Ramos (cell line): ENCODE measurements around the gene GARS1.
"Not testable (repeated sequence)": the region's sequence is repeated elsewhere in the genome, so short reads cannot be mapped to it uniquely, and the experiment has no call there.

Experiments used
- in situ Hi-C: fragments of 300-500 bp; cut with MboI; formaldehyde crosslinking; loops from one replicate; pipeline ENCODE4 v1.14.3; 2022; ENCODE audit warnings: low sequenced_read_pairs; ENCODE audit not compliant: unreplicated experiment

Gene GARS1

DNA sequence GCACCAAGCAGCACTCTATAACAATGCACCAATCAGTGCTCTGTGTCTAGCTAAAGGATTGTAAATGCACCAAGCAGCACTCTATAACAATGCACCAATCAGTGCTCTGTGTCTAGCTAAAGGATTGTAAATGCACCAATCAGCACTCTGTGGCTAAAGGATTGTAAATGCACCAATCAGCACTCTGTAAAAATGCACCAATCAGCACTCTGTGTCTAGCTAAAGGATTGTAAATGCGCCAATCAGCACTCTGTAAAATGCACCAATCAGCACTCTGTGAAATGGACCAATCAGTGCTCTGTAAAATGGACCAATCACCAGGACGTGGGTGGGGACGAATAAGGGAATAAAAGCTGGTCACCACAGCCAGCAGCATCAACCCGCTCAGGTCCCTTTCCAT lies 24.4 kb upstream of the GARS1 start:
- in situ Hi-C loops: not testable (repeated sequence)

DNA sequence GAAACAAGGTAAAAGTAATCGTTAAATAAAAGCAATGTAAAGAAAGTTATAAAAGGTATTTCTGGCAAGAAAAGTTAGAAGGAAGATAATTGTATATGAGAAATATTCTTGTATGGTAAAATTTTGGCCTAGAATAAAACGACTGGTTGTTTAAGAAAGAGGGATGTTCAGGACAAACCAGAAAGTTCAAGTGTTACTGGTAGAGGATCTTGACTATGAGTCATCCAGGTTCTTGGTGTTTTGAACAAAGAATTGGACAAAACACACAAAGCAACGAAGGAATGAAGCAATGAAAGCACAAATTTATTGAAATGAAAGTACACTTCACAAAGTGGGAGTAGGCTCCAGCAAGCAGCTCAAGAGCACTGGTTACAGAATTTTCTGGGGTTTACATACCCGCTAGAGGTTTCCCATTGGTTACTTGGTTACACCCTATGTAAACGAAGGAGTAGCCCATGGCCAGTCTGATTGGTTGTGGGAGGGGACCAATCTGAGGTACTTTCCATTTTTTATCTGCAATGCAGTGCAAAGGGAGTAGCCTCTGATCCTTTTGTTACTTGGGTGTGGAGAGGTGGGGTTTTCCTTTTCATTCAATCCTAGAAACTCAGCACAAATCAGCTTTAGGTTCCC lies 22.4 kb upstream of the GARS1 start:
- in situ Hi-C loops: no loop called here

DNA sequence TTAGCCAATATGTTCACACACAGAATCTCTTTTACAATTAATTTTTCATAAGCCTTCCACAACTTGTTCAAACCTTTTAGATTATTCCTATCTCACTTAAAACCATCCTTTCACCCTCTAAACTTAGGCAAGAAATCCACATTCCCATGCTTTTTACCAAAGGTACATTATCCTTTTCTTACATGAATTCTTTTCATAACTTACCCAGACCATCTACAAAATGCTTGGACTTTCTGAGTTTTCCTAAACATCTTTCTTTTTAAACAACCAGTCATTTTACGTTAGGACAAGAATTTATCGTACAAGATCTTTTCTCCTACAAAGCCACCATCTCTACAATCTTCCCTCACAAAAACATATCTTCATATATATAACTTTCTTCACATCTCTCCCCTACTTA lies 18.8 kb upstream of the GARS1 start:
- in situ Hi-C loops: no loop called here

DNA sequence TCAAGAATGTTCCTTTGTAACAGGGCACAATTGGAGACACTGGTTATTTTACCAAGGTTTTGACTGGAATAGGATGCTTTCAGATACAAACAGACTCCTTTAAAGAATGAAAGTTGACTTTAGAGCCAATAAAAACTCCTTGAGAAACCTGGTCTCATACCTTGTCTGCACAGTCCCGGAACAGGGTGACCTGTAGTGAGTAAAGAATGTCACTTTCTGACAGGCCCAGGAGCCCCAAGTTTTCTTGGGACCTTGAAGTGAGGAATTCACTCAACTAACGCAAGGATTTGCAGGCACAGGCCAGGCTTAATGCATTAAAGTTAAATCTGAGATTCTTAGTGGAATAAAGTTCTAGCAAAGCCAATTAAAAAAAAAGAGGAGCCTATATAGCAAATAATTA lies 11.5 kb upstream of the GARS1 start:
- in situ Hi-C loops: no loop called here

DNA sequence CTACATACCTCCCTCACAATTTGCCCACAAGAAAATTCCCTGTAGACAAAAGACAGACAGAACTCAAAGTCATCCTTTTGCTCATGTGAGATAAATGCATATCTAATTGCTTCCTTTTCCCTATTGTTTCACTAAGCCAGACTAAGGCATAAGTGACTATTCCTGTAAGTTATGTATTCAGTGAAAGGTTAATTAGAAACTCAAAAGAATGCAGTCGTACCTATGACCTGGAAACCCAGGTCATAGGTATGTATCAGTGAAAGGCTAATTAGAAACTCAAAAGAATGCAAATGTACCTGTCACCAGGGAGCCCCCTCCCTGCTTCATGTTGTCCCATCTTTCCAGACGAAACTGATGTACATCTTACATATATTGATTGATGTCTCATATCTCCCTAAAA lies 10.3 kb upstream of the GARS1 start:
- in situ Hi-C loops: no loop called here

DNA sequence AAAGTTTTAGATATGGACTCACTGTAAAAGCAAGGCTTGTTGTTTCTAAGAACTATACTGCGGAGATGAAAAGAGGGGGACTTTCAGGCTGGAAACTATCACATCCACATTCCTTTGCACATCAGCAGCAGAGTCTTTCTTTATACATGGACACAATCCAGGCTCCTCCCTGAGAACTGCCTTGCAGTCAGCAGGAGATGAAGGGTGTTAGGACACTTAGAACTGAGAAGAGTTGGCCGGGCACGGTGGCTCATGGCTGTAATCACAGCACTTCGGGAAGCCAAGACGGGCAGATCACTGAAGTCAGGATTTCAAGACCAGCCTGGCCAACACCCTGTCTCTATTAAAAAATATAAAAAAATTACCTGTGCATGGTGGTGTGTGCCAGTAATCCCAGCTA lies 9.7 kb upstream of the GARS1 start:
- in situ Hi-C loops: no loop called here

DNA sequence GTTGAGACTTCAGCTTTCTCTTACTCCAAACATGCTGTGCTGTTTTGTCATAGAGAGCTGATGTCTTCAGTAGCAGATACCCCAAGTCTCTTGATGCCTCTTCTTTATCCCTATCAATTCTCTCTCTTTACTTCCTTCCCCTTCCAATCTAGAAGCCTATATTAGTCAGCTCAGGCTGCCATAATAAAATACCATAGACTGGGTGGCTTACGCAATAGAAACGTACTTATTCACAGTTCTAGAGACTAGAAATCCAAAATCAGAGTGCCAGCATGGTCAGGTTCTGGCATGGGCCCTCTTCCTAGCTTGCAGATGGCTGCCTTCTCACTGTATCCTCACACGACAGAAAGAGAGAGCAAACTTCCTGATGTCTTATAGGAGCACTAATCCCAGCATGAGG lies 9.0 kb upstream of the GARS1 start:
- in situ Hi-C loops: no loop called here

DNA sequence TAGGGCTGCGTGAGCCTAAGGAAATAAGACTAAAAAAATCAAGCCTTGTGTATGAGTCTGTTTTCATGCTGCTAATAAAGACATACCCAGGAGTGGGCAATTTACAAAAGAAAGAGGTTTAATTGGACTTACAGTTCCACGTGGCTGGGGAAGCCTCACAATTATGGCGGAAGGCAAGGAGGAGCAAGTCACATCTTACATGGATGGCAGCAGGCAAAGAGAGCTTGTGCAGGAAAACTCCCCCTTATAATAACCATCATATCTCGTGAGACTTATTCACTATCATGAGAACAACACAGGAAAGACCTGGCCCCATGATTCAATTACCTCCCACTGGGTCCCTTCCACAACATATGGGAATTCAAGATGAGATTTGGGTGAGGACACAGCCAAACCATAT lies 7.1 kb upstream of the GARS1 start:
- in situ Hi-C loops: not testable (repeated sequence)

DNA sequence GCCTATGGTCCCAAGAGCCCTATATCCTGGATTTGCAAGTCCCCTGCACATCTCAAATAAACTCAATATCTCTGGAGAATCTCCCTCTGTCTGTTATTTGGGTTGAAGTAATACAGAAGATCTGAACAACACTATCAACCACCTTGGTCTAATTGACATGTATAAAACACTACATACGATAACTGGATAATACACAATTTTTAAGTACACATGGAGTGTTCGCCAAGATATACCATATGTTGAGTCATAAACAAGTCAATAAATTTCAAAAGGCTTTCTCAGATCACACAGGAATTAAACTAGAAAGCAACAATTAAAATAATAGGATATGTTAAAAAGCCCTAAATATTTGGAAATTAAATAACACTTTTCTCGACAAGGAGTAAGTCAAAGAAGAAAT lies 5.6 kb upstream of the GARS1 start:
- in situ Hi-C loops: no loop called here

DNA sequence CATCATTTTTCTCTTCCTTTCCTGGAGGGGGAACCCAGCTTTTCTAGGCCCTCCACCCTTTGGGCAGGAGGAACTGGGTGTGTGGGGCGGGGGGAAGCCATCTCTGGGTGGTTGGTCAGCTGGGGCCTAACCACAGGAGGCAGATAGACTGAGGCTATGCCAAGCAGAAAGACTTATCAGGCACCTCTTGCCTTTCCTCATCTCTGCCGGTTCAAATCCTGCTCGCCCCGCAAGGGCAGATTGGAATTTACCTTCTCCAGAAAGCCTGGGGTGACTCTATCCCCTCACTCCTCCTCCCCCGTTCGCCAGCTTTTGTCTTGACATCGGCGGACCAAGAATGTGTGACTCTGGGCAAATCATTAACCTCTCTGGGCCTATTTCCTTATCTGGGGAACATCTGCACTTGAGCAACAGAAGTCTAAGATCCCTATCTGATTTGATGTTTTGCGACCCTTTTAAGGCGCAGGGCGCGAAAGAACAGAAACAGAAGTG lies 584 bp upstream of the GARS1 start:
- in situ Hi-C loops: no loop called here

DNA sequence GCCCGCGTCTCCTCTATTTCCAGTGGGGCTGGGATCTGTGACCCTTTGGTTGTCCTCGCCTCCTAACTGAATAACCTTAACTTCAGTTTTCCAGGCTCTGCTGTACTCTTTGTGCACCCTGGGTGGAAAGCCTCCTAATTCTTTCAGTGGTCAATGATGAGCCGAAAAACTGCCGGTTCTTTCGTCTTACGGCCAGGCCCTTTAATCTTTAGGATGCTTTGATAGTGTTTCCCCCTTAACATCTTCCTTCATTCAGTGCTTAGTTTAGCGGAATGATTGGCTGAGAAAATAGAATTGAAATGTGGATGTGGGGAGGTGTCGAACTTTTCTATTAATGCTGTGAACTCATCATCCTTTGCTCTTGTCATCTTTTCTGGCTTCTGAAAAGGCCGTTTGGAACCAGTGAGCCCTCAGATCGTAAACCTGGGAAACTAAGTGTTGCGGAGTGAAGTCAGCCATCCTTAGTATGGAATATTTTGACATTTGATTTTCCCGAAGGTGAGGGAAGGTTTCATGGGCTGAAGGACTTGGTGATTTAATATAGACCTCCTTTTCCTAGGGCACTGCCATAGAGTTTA lies 847 bp downstream of the GARS1 start:
- in situ Hi-C loops: no loop called here

DNA sequence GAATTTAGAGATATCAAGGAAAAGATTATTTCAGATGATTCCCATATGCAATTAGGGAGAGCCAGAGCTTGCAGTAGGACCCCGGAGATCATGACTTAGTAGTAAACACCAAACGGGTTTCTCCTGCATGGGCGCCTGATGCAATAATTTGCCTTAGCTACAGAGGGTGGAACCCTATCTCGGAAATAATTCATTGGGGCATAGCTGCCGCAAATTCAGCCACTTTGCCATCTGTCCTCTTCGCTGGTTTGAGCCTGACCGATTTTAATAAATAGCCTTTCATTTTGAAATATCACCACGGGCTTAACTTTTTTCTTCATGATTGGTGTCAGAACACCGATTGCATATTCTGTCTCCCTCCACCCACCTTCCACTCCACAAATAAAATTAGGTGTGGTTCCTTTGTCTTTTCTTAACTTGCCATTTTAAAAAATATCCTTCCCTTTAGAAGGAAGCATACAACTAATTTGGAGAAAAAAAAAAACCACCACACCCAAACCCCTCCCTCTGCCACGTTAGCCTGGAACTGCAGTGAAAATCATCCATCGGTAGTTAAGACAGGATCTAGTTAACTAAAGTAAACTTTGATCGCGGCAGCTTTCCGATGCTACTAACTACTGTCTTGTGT lies 1.4 kb downstream of the GARS1 start:
- in situ Hi-C loops: no loop called here

DNA sequence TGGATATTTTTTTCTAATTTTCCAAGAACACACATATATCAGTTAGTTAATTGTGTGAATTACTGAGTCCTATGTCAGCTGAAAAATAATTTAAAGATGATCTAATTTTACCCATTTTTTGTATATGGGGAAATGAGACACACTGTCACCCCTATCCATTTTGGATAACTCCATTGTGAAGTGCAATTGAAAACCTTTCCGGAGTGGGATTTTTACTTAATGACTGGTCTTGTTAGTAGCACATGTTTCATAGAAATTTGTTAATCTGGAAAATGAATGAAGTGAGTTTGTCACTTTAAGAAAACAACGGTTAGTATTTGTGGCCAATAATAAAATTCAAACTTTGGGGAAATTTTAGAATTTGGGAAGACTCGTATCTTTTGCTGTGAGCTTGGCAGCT lies 2.0 kb downstream of the GARS1 start:
- in situ Hi-C loops: no loop called here

DNA sequence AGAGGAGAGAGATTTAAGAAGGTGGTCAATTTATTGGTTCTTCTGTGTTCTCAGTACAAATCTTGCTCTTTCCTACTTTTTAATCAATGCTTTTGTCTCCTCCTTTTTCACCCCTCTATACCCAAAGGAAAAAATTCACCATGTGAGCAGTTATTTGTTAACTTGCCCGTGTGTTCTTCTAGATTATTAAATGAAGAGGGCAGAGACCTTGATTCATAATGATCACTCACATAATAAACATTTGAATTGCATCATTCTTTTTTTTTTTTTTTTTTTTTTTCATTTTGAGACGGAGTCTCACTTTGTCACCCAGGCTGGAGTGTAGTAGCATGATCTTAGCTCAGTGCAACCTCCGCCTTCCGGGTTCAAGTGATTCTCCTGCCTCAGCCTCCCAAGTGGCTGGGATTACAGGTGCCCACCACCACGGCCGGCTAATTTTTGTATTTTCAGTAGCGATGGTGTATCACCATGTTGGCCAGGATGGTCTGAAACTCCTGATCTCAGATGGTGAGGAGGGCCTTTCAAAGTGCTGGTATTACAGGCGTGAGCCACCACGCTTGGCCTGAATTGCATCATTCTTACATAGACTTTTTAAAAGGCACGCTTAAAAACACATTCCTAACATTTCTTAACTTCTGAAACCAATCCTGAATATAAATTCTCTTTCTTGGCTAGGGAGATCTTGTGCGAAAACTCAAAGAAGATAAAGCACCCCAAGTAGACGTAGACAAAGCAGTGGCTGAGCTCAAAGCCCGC lies 3.6 kb downstream of the GARS1 start:
- in situ Hi-C loops: no loop called here

DNA sequence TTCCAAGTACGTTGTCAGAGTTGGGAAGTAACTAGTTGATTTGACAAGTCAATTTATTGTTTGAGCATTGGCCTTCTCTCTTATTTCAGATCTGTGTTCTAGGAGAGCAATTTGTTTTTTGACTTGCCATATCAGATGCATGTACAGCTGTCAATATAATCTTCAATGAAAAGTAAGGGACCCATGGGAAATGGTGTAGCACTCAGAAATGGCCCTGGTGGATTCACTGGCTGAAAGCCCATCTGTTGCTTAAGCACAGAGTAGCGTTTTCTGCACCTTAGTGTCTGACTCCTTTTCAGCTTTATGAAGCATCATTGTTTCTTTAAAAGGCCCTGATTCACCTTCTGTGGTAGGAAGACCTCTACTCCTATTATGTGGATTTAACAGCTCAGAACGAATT lies 10.2 kb downstream of the GARS1 start:
- in situ Hi-C loops: no loop called here

DNA sequence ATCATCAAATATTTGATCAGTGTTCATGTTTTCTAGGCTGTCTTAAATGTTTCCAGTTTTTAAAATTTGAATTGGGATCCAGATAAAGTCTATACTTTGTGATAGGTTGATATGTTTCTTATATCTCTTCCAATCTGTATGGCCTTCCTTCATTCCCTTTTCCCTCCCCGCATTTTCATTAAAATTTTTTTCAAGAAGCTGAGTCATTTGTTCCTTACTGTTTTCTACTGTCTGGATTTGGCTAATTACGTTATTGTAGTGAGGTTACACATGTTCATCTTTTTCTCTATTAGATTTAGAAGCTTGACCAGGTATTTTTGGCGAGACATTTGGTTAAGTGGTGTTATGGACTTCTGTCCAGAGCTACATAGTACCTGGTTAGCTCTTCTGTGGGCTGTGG lies 11.2 kb downstream of the GARS1 start:
- in situ Hi-C loops: no loop called here

DNA sequence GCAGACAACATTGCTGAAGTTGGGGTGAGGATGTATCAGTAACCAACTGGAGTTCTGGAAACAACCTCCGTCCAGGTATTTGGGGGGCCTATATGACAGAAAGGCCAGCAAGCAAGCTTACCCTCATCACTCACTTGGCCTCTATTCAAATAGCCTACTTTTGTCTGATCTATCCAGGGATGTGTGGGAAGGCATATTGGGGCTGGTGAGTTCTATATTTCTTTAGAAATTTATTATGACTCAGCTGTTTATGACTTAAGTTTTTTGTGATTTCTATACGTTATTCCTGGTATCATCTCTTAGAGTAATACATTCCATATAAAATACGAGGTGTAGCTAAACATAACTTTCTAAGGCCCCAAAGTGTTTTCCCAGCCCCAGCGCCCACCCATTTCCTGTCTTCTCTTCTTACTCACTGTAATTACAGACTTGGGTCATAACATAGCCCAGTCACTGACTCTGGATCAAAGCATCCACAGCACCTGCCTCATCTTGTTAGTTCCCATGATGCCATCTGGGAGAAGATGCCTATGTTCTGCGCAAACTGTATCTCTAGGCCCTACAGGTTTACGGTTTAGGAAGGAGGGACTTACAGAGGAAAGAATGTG lies 18.1 kb downstream of the GARS1 start:
- in situ Hi-C loops: no loop called here

DNA sequence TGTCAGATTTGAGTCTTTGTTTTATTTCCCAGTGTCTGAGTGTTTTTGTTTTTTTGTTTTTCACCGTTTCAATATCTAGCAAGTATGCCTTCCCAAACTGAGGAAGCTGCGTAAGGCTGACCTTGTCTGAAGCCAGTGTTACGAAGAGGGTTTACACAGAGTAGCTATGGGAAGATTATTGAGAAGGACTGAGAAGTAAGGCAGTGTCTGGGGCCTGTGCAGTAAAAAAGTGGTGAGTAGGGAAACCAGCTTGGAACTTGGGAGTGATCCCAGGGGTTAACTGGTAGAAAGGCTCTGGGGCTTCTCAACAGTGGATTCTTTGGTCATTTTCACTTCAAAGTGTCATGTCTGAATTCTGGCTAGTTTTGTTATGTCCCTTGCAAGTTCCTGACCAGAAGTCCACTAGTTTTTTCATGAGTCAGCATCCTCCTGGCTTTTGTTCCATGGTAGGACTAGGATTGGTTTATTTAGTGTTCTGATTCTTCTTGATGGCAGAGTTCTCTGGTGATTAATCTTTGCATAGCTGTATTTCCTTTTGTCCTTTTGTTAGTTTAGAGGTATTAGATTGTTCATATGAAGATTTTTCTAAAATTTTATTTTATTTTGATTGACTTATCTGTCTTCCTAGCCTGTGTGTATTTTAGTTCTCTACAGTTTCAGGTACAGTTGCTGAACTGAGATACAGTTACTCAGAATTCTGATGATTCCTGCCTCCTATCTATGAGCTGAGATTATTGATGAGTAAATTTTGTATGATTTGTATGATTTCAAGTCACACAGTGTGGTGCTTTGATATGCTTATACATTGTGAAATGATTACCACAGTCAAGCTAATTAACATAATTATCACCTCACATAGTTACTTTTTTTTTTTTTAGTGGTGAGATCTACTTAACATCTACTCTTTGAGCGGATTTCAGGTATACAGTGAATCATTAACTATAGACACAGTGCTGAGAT lies 19.0 kb downstream of the GARS1 start:
- in situ Hi-C loops: no loop called here

DNA sequence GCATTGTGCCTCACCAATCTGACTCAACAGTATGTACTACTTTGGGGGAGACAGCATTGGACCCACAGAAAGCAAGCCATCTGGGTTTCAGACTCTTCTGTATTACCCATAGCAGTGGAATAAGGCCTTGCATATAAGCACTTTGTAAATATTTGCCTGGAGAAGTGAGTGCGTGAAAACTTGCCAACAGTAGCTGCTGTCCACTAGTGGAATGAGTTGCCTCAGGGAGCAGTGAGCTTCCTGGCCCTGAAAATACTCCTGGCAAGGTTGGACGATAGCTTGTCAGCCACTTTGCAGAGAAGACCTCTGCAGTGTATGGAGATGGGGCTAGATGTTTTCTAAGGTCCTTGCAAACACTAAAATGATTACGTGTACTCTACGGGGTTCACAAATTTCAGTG lies 21.6 kb downstream of the GARS1 start:
- in situ Hi-C loops: no loop called here

DNA sequence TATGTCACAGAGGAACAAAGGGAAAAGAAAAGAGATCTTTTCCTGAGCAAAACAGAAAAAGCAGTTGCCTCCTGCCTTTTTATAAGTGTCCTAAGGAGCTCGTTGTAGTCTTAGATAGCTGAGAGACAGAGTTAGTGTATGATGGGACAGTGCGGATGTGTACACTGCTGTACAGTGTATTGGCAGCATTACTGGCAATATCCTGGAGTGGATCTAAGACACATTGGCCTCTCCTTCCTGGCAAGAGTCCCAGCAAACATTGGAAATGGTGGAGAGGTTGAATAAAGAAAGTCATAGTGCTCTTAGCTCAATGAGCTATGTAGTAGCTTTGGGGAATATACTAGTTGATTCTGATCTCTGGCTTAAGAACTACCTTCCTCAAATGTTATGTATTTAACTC lies 22.7 kb downstream of the GARS1 start:
- in situ Hi-C loops: no loop called here
